Testis (tissue), 2 donors: ENCODE measurements around the gene NCK2.

ENCODE experiments used
- POLR2A ChIP-seq: fragments of 450-650 bp; IDR thresholded peaks from one replicate; pipeline ENCODE4 v1.6.1; 2017; ENCODE audit warnings: antibody characterized with exemption, mild to moderate bottlenecking, moderate library complexity
- TF ChIP-seq, protein P1 (sequence below), 3 experiments: fragments of 450-650 bp in 2 of 3; fragments of 200-600 bp in 1 of 3; sonication (generic) in 1 of 3; IDR thresholded peaks; one replicate each; pipeline ENCODE4 v1.5.1; 2016 to 2019; ENCODE audit warnings: antibody characterized with exemption in 3 of 3, mild to moderate bottlenecking in 2 of 3, moderate library complexity in 1 of 3

GRCh38 chr2:105734762-105735538 is 9.8 kb upstream of the NCK2 start:
- TF ChIP-seq, protein P1, sequence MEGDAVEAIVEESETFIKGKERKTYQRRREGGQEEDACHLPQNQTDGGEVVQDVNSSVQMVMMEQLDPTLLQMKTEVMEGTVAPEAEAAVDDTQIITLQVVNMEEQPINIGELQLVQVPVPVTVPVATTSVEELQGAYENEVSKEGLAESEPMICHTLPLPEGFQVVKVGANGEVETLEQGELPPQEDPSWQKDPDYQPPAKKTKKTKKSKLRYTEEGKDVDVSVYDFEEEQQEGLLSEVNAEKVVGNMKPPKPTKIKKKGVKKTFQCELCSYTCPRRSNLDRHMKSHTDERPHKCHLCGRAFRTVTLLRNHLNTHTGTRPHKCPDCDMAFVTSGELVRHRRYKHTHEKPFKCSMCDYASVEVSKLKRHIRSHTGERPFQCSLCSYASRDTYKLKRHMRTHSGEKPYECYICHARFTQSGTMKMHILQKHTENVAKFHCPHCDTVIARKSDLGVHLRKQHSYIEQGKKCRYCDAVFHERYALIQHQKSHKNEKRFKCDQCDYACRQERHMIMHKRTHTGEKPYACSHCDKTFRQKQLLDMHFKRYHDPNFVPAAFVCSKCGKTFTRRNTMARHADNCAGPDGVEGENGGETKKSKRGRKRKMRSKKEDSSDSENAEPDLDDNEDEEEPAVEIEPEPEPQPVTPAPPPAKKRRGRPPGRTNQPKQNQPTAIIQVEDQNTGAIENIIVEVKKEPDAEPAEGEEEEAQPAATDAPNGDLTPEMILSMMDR (IDR thresholded peaks at IDR 0.05): no peak
- TF ChIP-seq POLR2A: no peak
